GM19395 (cell line): ENCODE data around the gene SMO.
"Not testable (repeated sequence)": the region's sequence is repeated elsewhere in the genome, so short reads cannot be mapped to it uniquely, and the experiment has no call there.

Experiments
- ATAC-seq: cut with Tn5 transposase; IDR thresholded peaks from one replicate; pipeline ENCODE4 v1.9.1; 2021; ENCODE audit warnings: mild to moderate bottlenecking, moderate library complexity; ENCODE audit not compliant: unreplicated experiment

The SMO gene

GRCh38 chr7:129227646-129228578 is 39.5 kb downstream of the SMO start:
- ATAC-seq, result no peak

GRCh38 chr7:129228633-129229032 is 40.2 kb downstream of the SMO start:
- no peak for ATAC-seq

GRCh38 chr7:129231666-129232065 is 43.2 kb downstream of the SMO start:
- no peak for ATAC-seq

- no peak for ATAC-seq
Observed at GRCh38 chr7:129238546-129238945, 50.1 kb downstream of the SMO start.

GRCh38 chr7:129240119-129240820 is 51.8 kb downstream of the SMO start:
- ATAC-seq, result no peak

GRCh38 chr7:129244220-129244619 is 55.8 kb downstream of the SMO start:
- no peak for ATAC-seq

GRCh38 chr7:129245533-129245932 is 57.1 kb downstream of the SMO start:
- ATAC-seq, result no peak

GRCh38 chr7:129247087-129247486 is 58.7 kb downstream of the SMO start:
- ATAC-seq, result no peak

- no peak for ATAC-seq
Observed at GRCh38 chr7:129252128-129252527, 63.7 kb downstream of the SMO start.

- ATAC-seq, result not testable (repeated sequence)
Observed at GRCh38 chr7:129252603-129253002, 64.2 kb downstream of the SMO start.

- no peak for ATAC-seq
Observed at GRCh38 chr7:129255800-129256199, 67.4 kb downstream of the SMO start.

GRCh38 chr7:129256221-129256620 is 67.8 kb downstream of the SMO start:
- no peak for ATAC-seq

- ATAC-seq, result no peak
Observed at GRCh38 chr7:129257168-129257567, 68.7 kb downstream of the SMO start.

GRCh38 chr7:129258649-129259389 is 70.4 kb downstream of the SMO start:
- ATAC-seq, result no peak

GRCh38 chr7:129262324-129262723 is 73.9 kb downstream of the SMO start:
- no peak for ATAC-seq
